HepG2 (cell line): ENCODE results near the gene KLRD1. TPM values are rescaled to one million over a fixed set of nuclear protein-coding genes. Genes with fewer than 3 reads are reported as not detected.

Experiments
- polyA plus RNA-seq, 8 experiments: library from polyadenylated mRNA; depleted of rRNA in 3 of 8; stranded (reverse) in 7 of 8; unstranded in 1 of 8; fragments of >200 nt; fragmentation: Illumina TruSeq in 4 of 8; extraction: Trizol in 4 of 8; gene quantifications; 2 replicates each; pipeline versions ENCODE4 v1.2.1 to v1.2.3, GENCODE V29; 2011 to 2016; ENCODE audit warnings: low read depth in 4 of 8, missing spikeins in 1 of 8, mixed read lengths in 1 of 8; ENCODE audit not compliant: insufficient read depth in 1 of 8
- total RNA-seq, 5 experiments: library from RNA; depleted of rRNA; stranded (reverse); fragments of >200 nt; fragmentation: Illumina TruSeq; extraction: Trizol; gene quantifications; 2 replicates each; pipeline ENCODE4 v1.2.3, GENCODE V29; 2016; ENCODE audit warnings: low read depth in 1 of 5

The KLRD1 gene
- total and polyA plus RNA-seq, 2 of the 13 experiments (the other 11 are each of a cell fraction or from before 2014, with no cell fraction given): 0.01 TPM; not detected in 1

Other genes starting within 250 kb of the KLRD1 start
- not detected in 2 replicates for gene CLEC1A, start 208.9 kb upstream of the KLRD1 start, total RNA-seq (2016; rRNA removed; fragmentation: Illumina TruSeq; extraction: Trizol)
- gene CLEC1A, start 208.9 kb upstream of the KLRD1 start, polyA plus RNA-seq (2011; rRNA removed): not detected in 2 replicates
- gene CLEC7A, start 177.7 kb upstream of the KLRD1 start, total RNA-seq (2016; rRNA removed; fragmentation: Illumina TruSeq; extraction: Trizol): not detected in 2 replicates
- not detected in 2 replicates for gene CLEC7A, start 177.7 kb upstream of the KLRD1 start, polyA plus RNA-seq (2011; rRNA removed)
- not detected in 2 replicates for gene OLR1, start 135.7 kb upstream of the KLRD1 start, total RNA-seq (2016; rRNA removed; fragmentation: Illumina TruSeq; extraction: Trizol)
- gene OLR1, start 135.7 kb upstream of the KLRD1 start, polyA plus RNA-seq (2011; rRNA removed): not detected in 2 replicates
- not detected in 2 replicates for gene TMEM52B, start 128.8 kb upstream of the KLRD1 start, total RNA-seq (2016; rRNA removed; fragmentation: Illumina TruSeq; extraction: Trizol)
- gene TMEM52B, start 128.8 kb upstream of the KLRD1 start, polyA plus RNA-seq (2011; rRNA removed): not detected in 2 replicates
- gene GABARAPL1, start 95.0 kb upstream of the KLRD1 start, total RNA-seq (2016; rRNA removed; fragmentation: Illumina TruSeq; extraction: Trizol): 7.9 and 8.1 TPM in 2 replicates
- 26.1 and 28.1 TPM in 2 replicates for gene GABARAPL1, start 95.0 kb upstream of the KLRD1 start, polyA plus RNA-seq (2011; rRNA removed)
- gene KLRK1, start 82.2 kb downstream of the KLRD1 start, total RNA-seq (2016; rRNA removed; fragmentation: Illumina TruSeq; extraction: Trizol): not detected in 2 replicates
- gene KLRK1, start 82.2 kb downstream of the KLRD1 start, polyA plus RNA-seq (2011; rRNA removed): 0.07 TPM in 1 of 2 replicates, not detected in the other
- gene KLRC4, start 101.9 kb downstream of the KLRD1 start, total RNA-seq (2016; rRNA removed; fragmentation: Illumina TruSeq; extraction: Trizol): not detected in 2 replicates
- 0.09 TPM in 1 of 2 replicates, not detected in the other for gene KLRC4, start 101.9 kb downstream of the KLRD1 start, polyA plus RNA-seq (2011; rRNA removed)
- not detected in 2 replicates for gene KLRC3, start 112.7 kb downstream of the KLRD1 start, total RNA-seq (2016; rRNA removed; fragmentation: Illumina TruSeq; extraction: Trizol)
- not detected in 2 replicates for gene KLRC3, start 112.7 kb downstream of the KLRD1 start, polyA plus RNA-seq (2011; rRNA removed)
- gene KLRC2, start 128.1 kb downstream of the KLRD1 start, total RNA-seq (2016; rRNA removed; fragmentation: Illumina TruSeq; extraction: Trizol): 0.20 TPM in 1 of 2 replicates, not detected in the other
- gene KLRC2, start 128.1 kb downstream of the KLRD1 start, polyA plus RNA-seq (2011; rRNA removed): 0.22 and 0.49 TPM in 2 replicates
- not detected in 2 replicates for gene KLRC1, start 145.5 kb downstream of the KLRD1 start, total RNA-seq (2016; rRNA removed; fragmentation: Illumina TruSeq; extraction: Trizol)
- gene KLRC1, start 145.5 kb downstream of the KLRD1 start, polyA plus RNA-seq (2011; rRNA removed): not detected in 2 replicates
- gene EIF2S3B, start 198.0 kb downstream of the KLRD1 start, total RNA-seq (2016; rRNA removed; fragmentation: Illumina TruSeq; extraction: Trizol): 7.6 and 9.2 TPM in 2 replicates
- 3.6 and 4.9 TPM in 2 replicates for gene EIF2S3B, start 198.0 kb downstream of the KLRD1 start, polyA plus RNA-seq (2011; rRNA removed)